Forelimb muscle (tissue), 1 donor: ENCODE data around the gene ITGB5. TPM values are rescaled to one million over a fixed set of nuclear protein-coding genes. Genes with fewer than 3 reads are reported as not detected.

Source experiments
- DNase-seq: peaks from one replicate; pipeline ENCODE4 v3.0.0-alpha.2; 2013; ENCODE audit warnings: low read depth
- polyA plus RNA-seq: library from polyadenylated mRNA; unstranded; fragments of 120-200 nt; gene quantifications from one replicate; pipeline ENCODE4 v1.2.1, GENCODE V29; 2013; ENCODE audit not compliant: insufficient read length

Gene ITGB5
- polyA plus RNA-seq, 1 donor, result 18.3 TPM

DNA sequence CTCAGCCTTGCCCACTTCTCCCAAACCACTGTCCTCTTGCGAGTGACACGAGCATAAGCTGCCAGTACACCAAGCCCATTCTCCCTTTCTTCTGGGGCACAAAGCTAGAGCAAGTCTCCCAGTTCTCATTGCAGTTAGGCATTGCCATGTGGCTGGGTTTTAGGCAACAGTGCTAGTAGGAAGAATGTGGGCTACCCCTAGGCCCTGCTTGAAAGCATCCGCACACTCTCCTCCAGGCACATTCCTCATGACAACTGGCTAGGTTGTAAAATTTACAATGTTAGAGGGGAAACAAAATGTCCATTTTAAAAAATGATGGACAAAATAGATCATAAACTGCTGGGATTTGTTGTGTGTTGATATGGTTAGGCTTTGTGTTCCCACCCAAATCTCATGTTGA, 19.7 kb downstream of the ITGB5 start:
- DNase-seq, result no peak

DNA sequence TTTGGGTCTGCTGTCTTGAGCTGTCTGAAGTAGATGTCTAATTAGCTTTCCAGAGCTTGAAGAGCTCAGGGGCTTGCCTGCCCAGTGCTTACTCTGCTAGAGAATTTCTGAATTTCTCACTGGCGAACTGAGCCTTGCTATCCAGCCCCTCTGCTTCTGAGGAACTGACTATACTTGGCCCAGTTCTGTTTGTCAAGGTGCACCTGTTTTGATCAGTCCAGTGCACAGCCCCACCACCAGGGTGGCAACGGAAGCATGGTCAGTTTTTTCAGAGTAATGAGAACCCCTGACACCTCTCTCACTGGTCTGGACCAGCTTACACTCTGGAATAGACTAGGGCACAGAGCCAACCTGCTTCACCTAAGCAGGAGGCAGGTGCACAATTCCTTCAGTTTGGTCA, 25.2 kb downstream of the ITGB5 start:
- no peak for DNase-seq

DNA sequence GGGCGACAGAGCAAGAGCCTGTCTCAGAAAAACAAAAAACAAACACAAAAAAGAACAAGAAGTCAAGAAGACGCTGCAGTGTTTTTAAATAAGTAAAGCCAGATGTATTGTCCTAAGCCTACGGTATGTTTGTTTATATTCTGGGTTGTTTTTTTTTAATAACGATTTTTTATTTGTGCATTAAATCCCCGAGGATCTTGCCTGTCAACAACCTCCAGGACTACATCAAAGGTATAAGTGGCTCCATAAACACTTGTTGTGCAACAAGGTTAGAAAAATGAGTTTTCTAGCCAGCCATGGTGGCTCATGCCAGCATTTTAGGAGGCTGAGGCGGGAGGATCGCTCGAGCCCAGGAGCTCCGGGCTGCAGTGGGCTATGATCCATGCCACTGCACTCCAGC, 26.1 kb downstream of the ITGB5 start:
- no peak for DNase-seq

DNA sequence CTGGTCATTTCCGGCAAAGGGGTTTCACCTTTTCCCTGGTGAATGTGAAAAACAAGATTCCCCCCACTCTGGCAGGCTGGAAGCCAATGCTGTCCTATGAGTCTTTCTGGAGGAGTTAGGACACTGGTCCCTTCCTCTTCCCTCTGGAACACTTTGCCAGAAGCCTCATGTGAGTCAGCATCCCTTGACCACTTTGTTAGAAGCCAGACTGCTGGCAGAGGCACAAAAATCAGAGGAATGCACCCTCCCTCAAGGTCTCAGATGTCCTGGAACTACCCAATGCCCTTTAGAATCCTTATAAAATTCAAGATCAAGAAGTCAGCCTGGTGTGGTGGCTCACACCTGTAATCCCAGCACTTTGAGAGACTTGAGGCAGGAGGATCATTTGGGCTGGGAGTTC, 26.6 kb downstream of the ITGB5 start:
- no peak for DNase-seq

DNA sequence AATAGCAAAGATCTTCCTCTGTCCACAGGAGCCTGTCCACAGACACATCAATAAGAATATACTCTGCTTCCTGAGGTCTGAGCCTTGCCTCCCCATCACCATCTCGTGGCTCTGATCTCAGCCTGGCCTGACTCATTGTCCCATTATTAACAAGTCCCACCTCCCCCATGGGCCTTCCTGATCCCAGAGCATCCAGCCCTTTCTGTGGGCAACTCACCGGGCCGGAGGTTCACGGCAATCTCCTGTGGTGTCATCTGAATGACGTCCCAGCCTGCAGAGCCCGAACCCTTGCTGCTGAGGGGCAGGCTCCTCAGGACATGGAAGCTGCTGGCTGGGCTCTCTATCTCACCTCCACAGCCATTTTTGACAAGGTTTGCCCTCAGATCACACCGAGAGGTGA, 28.1 kb downstream of the ITGB5 start:
- no peak for DNase-seq

DNA sequence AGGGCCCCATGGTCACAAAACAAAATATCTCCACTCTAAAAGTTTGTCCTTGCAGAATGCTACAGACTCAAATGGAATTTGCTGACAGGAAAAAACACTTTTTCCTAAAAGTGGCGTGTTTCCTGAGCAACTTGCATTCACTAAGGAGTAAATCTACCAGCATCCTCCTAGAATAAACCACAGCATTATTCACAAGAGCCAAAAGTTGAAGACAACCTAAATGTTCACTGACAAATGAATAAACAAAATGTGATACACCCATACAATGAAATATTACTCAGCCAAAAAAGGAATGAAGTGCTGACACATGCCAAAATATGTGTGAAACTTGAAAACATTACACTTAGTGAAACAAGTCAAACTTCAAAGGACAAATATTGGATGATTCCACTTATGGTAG, 28.9 kb downstream of the ITGB5 start:
- no peak for DNase-seq

DNA sequence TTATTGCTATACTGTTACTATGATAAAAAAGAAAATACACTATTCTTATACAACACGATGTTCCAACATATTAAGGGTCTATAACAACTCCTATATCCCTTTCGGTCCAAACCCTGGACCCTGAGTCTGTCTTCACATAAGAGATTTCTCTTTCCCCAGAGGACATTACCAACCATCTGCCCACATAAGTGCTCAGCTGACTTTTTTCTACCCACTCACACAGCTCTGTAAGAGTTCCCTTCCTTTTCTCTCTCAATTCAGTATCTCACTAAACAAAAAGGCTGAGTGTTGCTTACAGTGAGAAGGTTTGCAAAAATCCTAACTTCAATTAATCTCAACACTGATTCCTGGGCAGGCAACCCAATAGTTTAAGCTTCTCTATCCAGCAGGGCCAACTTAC, 30.5 kb downstream of the ITGB5 start:
- no peak for DNase-seq

DNA sequence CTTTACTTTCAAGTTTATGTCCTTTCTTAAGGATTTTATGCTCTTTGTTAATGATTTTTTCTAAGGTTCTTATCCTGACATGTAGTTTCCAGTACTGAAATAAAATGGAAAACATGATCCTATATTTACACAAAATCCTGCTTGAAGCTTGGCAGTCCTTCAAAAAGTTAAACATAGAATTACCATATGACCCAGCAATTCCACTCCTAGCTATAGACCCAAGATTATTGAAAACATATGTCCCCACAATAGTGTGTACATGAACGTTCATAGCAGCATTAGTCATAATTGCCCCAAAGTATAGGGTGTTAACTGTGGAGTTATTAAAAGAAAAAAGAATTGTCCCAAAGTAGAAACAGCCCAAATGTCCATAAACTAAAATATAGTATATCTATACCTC, 33.2 kb downstream of the ITGB5 start:
- DNase-seq, result no peak

DNA sequence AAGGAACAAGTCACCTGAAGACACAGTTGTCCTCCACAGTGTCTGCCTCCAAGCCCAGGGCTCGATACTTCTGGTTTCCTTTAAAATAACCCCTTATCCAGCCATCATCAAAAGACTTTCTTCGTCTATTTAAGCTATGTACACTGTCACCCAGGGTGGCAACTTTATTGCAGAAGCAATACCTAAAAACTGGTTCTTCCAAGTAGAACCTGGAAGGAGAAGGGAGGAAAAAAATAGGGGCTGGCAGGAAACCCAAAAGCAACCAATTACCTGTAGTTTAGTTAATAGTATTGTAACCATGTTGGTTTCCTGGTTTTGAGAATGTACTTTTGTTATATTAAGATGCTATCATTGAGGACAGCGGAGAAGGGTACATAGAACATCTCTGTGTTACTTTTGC, 33.7 kb downstream of the ITGB5 start:
- DNase-seq, result no peak

DNA sequence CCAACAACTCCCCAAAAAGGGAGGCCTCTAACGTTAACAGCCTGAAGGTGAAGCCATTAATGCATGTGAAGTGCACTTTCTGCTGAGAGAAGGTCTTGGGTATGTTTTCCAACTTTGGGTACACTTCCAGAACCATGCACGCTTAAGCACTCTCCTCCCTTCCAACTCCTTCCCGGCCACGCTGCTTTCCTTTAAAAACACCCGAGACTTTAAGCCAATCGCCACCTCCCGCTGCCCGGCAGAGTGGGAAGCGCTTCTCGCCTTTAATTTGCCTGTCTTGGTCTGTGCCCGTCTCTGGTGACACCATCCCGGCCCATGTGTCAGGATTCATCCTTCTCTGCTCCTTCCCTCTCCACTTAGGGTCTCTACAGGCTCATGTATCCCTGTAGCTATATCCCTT, 35.3 kb downstream of the ITGB5 start:
- no peak for DNase-seq

DNA sequence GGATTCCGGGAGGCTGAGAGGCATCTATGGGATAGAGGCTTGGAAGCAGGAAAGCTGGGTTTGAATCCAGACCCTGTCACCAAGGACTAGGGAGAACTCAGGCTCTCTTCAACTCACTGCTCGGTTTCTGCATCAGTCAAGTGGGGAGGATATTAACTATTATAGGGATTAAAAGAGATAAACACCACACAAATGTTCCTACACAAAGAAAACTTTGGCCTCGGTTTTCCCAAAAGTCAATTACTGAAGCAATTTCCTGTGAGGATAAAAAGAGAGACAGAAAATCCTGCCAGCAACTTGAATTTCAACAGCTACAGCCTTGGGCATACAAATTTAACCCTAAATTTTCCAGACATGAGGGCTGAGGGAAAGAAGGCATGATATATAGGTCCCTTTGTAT, 36.0 kb downstream of the ITGB5 start:
- no peak for DNase-seq

DNA sequence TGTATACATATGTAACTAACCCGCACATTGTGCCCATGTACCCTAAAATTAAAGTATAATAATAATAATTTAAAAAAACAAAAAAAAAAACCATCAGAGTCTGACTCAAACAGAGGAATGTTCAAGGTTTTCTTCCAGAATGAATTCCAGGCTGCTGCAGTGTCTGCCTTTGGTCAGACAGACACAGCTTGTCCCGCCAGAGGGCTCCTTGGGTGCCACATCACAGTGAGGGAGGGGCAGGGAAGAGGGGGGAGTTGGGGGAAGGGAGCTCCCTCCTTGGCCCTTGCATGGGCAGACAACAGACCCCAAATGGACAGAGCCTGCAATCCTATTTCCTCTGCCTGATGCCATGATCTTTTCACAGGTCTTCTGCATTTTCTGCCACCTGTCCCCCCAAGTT, 36.5 kb downstream of the ITGB5 start:
- no peak for DNase-seq

DNA sequence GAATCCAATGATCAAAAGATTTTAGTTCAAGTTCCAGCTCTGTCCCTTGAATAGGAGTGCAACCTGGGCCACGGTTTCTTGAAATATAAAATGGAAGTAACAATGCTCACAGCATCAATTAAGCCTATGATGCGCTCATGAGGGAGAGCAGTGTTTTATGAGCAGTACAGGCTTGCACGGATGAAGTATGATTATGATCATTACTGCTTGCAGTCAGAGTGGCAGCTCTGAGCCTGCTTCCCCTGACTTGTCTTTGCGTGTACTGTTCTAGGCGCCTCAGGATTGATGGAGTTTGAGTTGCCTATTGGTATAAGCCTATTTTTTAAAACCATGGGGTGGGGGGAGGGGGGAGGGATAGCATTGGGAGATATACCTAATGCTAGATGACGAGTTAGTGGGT, 37.0 kb downstream of the ITGB5 start:
- DNase-seq, result no peak

DNA sequence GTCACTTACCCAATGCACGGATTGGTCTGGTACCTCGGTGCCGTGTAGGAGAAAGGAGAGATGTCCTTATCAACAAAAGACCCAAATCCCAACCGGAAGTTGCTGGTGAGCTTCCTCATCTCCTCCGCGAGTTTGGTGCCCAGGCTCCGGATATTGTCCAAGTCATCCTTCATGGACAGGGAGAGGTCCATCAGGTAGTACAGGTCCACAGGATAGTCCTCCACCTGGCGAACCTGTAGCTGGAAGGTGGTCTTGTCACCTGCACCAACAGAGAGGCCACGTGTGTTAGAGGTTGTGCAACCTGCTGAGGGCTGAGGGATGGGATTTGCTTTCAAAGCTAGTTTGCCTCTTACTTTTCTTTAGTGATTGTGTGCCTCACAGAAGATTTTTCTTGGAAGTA, 38.9 kb downstream of the ITGB5 start:
- no peak for DNase-seq

DNA sequence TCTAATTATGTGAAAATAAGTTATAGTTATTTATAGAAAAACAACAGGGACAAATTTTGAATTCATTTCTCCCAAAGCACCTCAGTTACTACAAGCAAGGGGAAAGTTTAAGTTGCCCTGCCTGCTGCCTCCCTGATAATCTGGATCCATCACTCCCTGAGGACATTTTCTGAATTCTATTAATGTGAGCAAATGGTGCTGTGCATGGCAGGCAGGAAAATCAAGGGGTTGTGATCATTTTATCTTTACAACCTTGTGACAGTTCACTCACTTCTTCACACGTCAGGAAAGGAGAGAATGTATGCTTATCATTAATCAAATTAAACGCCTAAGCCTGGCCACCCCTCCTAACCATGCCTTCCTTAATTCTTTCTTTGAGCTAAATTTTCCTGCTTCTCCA, 39.3 kb downstream of the ITGB5 start:
- DNase-seq, result no peak

DNA sequence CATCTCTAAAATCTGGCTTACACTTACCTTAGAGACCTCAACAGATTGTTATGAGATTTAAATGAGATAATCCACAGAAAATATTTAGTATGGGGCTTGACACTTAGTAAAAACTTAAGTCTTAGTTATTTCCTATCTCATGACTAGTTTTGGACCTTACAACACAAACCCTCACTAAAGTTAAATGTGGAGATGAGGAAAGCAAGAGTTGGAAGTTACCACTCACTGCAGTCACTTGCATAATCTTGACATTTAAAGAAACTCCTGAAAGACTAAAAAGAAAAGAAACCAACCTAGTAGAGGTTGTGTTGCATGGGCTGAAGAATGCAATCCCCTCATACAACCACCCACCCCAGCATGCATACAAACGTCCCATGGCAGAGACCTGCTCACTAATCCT, 40.1 kb downstream of the ITGB5 start:
- no peak for DNase-seq

DNA sequence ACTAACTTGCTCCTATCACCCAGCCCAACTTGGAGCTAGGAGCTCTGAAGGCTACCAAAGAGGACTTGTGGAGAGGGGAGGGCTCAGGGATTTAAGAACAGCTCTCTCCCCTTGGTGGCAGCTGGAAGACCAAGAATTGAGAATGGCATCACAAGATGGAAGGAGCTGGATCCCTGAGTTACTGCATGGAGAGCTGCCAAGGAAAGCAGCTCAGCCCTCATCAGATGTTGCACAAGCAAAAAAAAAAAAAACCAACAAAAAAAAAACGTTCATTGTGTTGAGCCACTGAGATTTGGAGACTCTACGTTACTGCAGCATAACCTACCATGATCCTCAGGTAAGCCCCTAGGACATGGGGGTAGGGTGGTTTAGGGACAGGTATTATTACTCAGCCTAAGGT, 41.0 kb downstream of the ITGB5 start:
- DNase-seq, result no peak

DNA sequence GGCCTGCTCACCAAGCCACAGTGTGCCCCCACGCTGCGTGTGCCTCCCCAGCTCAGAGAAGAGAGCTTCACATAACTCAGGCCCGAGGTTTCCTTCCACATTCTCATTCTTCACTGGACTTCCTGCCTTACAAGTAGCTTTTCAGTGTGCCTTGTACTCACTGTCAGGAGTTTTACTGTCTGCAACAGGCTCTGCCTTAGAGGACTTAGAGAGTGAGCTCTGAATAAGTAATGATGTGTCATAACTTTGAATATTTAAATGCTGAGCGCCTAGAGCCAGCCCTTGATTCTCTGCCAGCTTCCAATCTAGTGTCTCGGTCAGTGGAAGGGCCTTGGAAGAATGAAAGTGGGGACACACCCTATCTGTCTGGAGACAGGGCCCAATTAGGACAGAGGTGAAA, 41.8 kb downstream of the ITGB5 start:
- no peak for DNase-seq

DNA sequence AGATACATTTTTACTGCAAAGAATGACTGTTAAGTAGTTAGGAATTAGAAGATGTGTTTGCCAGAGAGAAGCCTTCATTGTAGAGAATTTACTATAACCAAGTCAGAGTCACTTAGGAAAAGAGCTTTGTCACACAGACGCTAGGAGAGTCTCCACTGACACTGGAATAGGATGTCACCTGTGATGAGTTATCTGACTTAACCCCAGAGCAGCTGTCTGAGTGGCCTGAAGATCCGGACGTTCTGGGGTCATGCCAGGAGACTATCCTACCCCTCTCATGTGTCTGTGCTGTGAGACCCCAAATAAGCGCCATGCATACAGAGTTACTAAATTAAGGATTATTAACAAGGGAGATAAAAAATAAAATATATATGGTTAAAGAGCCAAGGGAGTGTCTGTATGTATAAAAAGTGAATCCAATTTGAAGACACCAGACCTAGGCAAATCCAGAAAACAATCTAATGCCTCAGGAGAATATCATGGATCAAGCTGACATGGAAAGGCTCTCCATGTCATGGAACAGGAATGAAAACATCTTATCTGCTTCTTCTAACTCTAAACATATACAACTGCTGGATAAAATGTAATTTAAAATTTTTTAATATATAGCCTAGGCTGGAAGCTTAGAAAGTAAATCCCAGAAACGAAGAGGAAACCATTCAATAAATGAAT, 43.5 kb downstream of the ITGB5 start:
- DNase-seq, result no peak

DNA sequence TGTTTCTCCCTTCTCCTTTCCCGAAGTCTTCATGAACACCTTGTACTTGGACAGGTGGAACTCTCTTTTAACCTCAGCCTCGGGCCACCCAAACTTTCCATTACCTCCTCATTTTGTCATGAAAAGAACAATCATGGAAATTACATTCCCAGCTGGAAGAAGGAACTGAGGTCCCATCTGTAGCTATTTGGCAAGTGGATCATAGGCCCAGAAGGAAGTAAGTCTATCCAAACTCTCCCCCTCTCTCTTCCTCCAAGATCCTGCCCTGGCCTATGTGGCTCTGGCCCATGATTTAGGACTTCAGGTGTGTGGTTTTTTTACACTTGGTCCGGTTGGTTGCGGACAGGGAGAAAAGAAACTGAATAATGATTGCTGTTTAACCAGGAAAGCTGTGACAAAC, 44.1 kb downstream of the ITGB5 start:
- DNase-seq, result no peak

DNA sequence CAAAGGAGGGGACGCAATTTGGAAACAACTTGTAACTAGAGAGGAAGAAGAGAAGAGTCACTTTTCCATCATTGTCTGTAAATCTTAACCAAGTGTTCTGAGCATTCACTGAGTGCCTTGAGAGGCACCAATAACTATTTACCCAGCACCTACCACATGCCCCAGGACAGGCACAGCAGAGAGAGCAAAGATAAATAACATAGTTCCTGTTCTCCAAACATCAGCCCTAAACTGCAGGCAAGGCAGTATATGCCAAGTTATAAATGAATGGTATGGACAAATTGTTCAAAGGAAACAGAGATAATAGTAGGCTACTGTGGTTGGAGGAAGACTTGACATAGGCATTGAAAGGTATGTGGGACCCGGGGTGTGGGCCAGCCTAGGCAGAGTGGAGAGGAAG, 45.6 kb downstream of the ITGB5 start:
- DNase-seq, result no peak

DNA sequence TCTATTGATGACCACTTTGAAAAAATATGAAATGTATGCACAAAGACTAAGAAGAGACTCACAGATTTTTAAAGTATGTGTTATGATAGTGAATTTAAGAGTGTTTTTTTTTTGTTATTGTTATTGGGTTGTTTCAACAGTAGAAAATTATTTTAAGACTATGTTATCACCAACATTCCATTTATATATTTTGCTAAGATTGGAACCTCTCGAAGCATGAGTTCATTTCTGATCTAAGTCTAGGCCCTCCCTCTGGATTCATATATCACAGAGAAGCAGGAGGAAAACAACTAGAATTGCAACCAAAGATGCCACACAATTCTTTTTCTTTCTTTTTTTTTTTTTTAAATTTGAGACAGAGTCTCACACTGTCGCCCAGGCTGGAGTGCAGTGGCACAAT, 46.8 kb downstream of the ITGB5 start:
- no peak for DNase-seq

DNA sequence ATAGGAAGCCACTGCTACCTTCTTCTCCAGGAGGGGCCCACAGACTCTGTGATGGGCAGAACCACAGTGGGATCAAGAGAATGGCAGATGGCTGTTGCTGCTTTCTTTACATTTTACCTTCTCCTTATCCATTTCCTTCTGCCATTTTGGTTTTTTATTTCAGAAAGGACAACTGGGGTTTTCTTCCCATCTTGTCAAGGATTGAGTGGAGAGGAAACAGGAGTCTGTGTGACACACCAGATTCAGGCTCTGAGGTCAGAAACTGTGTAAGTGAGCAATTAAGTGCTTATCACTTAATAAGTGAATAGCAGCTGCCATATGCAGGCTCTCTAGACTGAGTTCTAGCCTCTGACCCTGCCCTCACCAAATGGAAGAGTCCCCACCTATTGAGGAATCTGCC, 47.3 kb downstream of the ITGB5 start:
- DNase-seq, result no peak

DNA sequence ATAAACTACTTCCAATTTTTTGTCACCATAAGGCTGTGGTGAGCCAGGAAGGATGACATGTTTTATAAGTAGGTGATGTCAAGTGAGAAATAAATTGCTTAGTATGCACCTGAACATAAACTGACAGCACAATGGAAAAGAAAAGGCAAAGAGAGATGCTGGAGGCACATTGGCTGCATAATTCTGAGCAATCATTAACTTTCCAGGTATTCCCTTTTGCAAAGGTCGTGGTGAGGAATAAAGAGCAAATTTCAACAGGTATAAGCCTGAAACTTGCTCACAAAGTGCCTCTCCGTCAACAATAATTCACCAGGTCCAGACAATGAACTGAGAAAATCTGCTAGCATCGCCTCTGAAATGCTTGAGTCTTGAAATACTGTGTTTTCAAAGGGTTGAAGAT, 48.2 kb downstream of the ITGB5 start:
- no peak for DNase-seq

DNA sequence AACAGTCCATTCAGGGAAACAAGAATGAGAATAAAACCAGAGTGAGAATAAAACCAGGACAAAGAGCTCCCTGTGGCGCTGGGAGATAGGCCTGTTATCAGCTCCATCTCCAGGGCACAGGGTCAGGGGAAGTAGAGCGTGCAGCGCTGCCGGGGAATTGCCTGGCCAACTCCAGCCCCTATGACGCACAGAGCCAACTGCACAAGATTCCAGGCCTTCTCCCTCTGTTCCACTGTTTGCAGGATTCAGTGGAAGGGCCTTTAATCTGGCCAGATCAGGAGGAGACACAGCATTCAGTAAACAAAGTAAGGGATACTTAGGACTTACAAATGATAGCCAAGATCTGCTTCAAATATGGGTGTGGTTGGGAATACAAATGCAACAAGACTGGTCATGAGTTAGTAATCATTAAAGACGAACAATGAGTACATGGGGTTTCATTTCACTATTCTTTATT, 49.4 kb downstream of the ITGB5 start:
- DNase-seq, result no peak
